Endometrial microvascular endothelial cells (primary cell): ENCODE measurements around the gene PCDH17. TPM values are rescaled to one million over a fixed set of nuclear protein-coding genes. Genes with fewer than 3 reads are reported as not detected.

Experiments used
- in situ Hi-C: cut with HindIII; loops from 2 replicates; pipeline ENCODE4 v1.10.0; 2017; ENCODE audit warnings: low sequenced_read_pairs, low pct_unique_long_range_greater_than_20kb; ENCODE audit errors: inconsistent ontology term
- total RNA-seq: library from RNA; depleted of rRNA; stranded (reverse); fragments of >200 nt; gene quantifications from one replicate; pipeline ENCODE4 v1.2.3, GENCODE V29; 2015; ENCODE audit errors: inconsistent ontology term

PCDH17 gene
- 0.09 TPM for total RNA-seq

- in situ Hi-C loops: loop anchor here (25.0 kb wide), 1 partner anchor 1831 kb away; no protein-coding TSS in a partner anchor
These were observed at the start of gene PCDH17 for GRCh38 chr13:57631596-57632275. TSS of gene PCDH17 (plus strand) at chr13:57631744. CDS start at chr13:57632547, 803 bp downstream.

- in situ Hi-C loops: no loop called here
These were observed 49.5 kb upstream of the PCDH17 start for GRCh38 chr13:57582032-57582431.

- in situ Hi-C loops: no loop called here
These were observed 48.0 kb upstream of the PCDH17 start for GRCh38 chr13:57583529-57583928.

GRCh38 chr13:57588639-57589038 is 42.9 kb upstream of the PCDH17 start:
- in situ Hi-C loops: no loop called here

GRCh38 chr13:57595775-57596174 is 35.8 kb upstream of the PCDH17 start:
- in situ Hi-C loops: no loop called here

- in situ Hi-C loops: no loop called here
These were observed 30.0 kb upstream of the PCDH17 start for GRCh38 chr13:57601536-57601935.

GRCh38 chr13:57604442-57604841 is 27.1 kb upstream of the PCDH17 start:
- in situ Hi-C loops: no loop called here

GRCh38 chr13:57611969-57612368 is 19.6 kb upstream of the PCDH17 start:
- in situ Hi-C loops: no loop called here

- in situ Hi-C loops: no loop called here
These were observed 19.0 kb upstream of the PCDH17 start for GRCh38 chr13:57612568-57612967.

GRCh38 chr13:57624565-57625435 is 6.7 kb upstream of the PCDH17 start:
- in situ Hi-C loops: loop anchor here (25.0 kb wide), 1 partner anchor 1838 kb away; no protein-coding TSS in a partner anchor

GRCh38 chr13:57627663-57628062 is 3.9 kb upstream of the PCDH17 start:
- in situ Hi-C loops: loop anchor here (25.0 kb wide), 1 partner anchor 1835 kb away; no protein-coding TSS in a partner anchor

- in situ Hi-C loops: loop anchor here (25.0 kb wide), 1 partner anchor 1833 kb away; no protein-coding TSS in a partner anchor
These were observed 2.1 kb upstream of the PCDH17 start for GRCh38 chr13:57629391-57629804.

GRCh38 chr13:57629821-57630235 is 1.7 kb upstream of the PCDH17 start:
- in situ Hi-C loops: loop anchor here (25.0 kb wide), 1 partner anchor 1832 kb away; no protein-coding TSS in a partner anchor

GRCh38 chr13:57630661-57631595 is 616 bp upstream of the PCDH17 start:
- in situ Hi-C loops: loop anchor here (25.0 kb wide), 1 partner anchor 1831 kb away; no protein-coding TSS in a partner anchor

GRCh38 chr13:57632276-57633140 is 964 bp downstream of the PCDH17 start:
- in situ Hi-C loops: loop anchor here (25.0 kb wide), 1 partner anchor 1830 kb away; no protein-coding TSS in a partner anchor

- in situ Hi-C loops: loop anchor here (25.0 kb wide), 1 partner anchor 1829 kb away; no protein-coding TSS in a partner anchor
These were observed 1.8 kb downstream of the PCDH17 start for GRCh38 chr13:57633141-57633949.
